Colon (tissue), 2 donors: ENCODE data around the gene NDUFS6.

Source experiments
- FAIRE-seq: peaks from 2 replicates; lab custom pipeline; 2012; peaks lifted over from hg19 to GRCh38; lab: Jason Lieb, UNC
- donor health status: control.
- donor health status: control.

The NDUFS6 gene

GRCh38 chr5:1765880-1766235 lies 35.3 kb upstream of the NDUFS6 start:
- FAIRE-seq: no peak

DNA sequence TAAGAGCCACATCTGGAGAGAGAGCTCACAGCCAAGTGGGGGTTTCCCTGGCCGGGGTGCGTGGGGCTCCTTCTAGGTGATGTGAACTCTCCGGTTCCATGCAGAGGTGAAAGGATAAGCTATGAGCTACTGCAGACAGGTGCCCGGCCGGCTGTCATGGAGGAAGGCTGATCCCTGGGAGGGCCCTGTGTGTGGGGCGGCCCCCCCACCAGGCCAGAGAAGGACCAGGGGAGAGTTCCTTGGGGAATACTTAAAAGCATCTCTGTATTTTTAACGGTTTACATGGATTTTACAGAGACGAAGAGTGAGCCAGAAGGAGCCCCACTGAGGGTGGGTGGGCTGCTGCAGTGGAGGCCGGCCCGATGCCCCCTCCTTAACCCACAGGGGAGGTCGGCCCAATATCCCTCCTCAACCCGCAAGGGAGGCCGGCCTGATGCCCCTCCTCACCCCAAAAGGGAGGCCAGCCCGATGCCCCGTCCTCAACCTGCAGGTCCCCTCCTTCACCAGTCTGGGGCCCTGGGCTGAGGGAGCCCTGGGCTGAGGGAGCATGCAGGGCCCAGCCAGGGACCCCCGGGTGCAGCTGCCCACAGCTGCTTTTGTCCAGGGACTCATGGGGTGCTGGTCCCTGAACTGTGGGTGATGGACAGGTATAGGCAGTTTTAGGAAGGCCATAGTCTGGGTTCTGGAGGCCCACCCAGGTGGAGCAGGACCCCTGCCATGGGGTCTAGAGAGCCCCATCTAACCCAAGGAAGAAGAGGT lies 33.5 kb upstream of the NDUFS6 start:
- FAIRE-seq: no peak

GRCh38 chr5:1768283-1769000 lies 32.8 kb upstream of the NDUFS6 start:
- FAIRE-seq: no peak

DNA sequence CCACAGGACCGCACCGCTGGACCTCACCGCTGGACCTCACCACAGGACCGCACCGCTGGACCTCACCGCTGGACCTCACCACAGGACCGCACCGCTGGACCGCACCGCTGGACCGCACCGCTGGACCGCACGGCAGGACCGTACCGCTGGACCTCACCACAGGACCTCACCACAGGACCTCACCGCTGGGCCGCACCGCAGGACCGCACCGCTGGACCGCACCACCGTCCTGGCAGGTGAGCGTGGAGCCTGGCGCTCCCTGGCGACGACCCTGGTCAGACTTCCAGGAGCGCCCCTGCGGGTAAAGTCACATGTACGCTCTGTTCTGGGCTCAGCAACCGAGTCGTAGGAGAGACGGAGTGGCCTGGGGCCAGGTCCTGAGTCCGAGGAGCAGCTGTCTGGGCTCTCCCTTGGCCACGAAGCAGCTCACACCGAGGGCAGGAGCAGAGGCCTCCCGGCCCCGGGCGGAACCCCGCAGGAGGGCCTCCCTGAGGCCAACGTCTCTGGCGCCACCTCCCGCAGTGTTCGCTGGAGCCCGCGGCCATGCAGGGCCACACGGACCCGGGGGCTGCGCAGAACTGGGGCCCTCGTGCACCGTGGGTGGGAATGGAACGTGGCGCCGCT lies 32.1 kb upstream of the NDUFS6 start:
- FAIRE-seq: no peak

DNA sequence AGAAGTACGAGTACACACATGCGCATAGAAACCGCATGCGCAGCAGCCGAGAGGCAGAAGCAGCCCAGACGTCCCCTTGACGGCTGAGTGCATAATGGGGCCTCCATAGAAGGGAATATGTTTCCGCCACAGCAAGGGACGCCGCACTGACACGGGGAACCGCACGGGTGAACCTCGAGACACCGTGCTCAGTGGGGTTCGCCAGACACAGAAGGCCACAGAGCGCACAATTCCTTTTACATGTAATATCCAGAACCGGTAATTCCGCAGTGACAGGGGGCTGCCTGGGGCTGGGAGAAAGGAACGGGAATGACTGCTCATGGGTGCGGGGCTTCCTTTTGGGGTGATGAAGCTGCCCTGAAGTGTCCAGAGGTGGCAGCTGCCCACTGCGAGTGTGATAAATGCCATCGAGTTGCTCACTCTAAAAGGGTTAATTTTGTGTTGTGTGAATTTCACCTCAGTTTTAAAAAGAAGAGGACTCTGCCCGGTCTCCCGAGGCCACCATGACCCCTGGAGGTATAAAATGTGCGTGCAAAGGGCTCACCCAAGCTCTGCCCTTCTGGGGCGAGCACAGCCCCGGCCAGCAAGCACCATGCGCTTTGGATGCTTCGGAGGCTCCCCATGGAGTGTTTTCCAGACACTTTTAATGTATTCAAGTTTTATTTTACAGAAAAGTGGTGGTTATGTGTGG lies 31.3 kb upstream of the NDUFS6 start:
- no peak for FAIRE-seq

DNA sequence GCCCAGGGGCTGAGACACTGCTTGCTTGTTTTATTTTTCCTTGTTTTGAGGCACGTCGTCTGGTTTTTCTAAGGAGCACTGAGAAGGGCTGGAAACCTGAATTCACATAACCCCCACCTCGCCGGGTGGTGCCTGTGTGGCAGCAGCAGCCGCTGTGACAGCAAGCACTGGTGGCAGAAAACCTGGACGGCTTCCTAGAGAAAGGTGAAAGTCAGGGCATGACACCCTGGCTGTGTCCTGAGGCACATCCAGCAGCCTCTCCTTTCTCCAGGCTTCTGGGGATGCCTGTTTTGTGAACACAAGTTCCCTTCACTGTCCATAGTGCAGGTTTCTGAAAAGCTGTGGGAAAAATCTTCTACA lies 30.8 kb upstream of the NDUFS6 start:
- FAIRE-seq: no peak

DNA sequence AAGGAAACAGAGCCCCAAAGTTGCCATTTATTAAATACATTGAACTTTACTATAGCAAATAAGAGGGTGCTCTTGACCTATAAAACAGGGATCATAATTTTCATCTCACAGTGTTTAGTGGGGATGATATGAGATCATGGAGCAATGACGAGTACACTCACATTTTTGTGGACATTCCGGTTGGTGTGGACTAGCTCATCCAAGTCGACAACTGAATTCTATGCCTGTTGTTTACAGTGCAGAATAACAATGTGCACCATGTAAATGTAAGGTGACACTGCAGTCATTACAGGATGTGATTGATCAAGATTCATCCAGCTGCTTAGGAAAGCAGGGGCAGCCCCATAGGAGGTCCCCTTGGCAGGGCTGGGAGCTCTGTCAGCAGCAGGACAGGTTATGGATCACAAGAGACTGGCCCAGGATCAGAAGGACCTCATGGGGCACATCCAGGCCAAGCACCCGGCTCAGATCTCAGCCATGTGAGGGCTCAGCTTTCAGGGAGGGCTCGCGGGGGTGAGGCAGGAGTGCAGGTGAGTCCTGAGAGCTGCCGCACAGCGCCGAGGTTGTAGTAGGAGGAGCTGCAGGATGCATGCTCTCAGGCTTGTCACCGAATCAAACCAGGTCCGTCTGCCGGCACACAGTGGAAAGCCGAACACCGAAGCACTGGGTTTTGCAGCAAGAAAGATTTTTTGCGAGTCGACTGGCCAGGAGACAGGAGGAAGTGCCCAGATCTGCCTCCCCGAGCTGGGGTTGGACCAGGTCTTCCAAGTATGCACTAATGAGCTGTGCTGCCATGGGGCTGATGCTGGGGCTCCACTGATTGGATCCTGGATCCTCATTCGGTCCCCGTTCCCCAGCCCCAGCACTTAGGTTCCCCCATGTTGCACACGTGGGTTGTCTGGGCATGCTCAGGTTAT lies 29.8 kb upstream of the NDUFS6 start:
- no peak for FAIRE-seq

- no peak for FAIRE-seq
Observed at GRCh38 chr5:1772634-1773033, 28.6 kb upstream of the NDUFS6 start.

GRCh38 chr5:1776831-1777230 lies 24.4 kb upstream of the NDUFS6 start:
- no peak for FAIRE-seq

DNA sequence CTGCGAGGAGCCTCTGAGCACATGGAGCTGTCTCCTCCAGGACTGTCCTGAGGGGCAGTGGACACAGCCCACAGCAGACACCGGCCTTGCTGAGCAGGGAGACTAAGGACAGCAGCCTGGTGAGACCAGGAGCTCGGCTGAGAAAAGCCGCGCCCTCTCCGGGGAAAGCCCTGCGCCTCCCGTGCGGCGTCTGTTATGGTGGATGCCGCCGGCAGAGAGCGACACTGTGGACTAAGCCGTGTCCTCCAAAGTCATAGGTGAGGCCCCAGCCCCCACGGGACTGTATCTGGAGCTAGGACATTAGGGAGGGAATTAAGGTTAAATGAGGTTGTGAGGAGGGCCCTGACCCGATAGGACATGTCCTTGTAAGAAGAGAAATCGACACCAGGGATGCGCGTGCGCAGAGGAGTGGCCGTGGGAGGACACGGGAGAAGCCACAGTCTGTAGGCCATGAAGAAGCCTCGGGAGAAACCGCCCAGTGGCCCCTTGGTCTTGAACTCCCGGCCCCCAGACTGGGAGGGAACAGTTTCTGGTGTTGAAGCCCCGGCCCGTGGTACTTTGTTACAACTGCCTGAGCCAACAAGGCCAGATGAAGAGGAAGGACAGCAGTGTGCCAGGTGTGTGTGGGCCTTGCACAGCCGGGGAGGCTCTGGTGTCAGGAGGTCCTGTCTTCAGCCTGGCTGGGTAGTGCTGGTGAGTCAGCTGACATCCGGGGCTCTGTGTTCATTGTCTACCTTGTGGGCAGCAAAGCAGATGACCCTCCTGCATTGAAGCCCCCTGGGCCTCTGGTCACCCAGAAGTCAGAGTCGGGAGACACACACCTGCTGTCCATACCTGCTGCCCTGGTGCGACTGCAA lies 23.7 kb upstream of the NDUFS6 start:
- no peak for FAIRE-seq

- FAIRE-seq: no peak
Observed at GRCh38 chr5:1778138-1779020, 22.8 kb upstream of the NDUFS6 start.

- FAIRE-seq: no peak
Observed at GRCh38 chr5:1779021-1779680, 22.1 kb upstream of the NDUFS6 start.

DNA sequence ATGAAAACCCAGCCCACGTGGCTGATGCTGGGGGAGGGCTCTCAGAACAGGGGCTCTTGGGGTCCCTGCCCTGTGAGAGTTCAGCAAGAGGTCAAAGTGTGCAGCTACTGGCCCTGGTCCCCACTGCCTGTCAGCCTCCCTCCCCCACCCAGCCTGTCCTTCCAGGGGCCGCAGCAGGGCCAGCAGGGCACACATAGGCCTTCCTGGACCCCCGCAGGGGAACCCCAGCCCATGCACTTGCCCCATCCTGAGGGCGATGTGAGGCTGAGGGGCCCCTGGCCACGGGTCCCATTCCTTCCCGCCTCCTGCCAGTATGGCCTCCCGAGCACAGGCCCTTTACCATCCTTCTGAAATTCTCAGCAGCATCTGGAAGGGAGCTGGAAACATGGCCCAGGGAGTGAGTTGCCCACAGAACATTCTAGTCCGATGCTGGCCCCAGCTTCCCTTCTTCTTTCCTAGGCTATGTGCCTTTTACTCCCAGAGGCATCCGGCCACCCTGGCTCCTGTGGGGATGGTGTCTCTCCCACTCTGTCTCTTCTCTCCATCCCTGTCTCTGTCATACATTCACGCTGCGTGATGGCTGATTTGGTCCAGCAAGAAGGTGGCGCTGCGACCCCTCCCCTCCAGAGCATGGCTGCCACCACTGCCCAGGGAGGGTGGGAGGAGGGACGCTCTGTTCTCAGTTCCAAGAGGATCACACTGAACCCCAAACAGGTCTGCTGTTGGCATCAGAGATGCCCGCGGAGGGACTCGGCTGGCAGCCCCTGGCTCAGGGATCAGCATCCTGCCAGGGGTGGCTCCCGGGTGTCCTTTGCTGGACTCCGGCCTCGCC lies 21.2 kb upstream of the NDUFS6 start:
- FAIRE-seq: no peak

DNA sequence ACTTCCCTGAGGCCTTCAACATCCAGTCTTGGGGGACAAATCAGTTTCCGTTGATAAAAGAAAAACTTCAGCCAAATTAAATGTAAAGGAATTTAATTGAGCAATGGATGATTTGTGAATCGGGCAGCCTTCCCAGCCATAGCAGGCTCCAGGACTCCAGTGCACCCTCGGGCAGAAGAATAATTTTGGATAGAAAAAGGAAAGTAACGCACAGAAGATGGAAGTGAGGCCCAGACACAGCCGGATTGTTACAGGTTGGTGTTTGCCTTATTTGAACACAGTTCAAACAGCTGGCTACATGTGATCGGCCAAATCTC lies 20.6 kb upstream of the NDUFS6 start:
- no peak for FAIRE-seq

GRCh38 chr5:1781107-1781506 lies 20.1 kb upstream of the NDUFS6 start:
- FAIRE-seq: no peak

DNA sequence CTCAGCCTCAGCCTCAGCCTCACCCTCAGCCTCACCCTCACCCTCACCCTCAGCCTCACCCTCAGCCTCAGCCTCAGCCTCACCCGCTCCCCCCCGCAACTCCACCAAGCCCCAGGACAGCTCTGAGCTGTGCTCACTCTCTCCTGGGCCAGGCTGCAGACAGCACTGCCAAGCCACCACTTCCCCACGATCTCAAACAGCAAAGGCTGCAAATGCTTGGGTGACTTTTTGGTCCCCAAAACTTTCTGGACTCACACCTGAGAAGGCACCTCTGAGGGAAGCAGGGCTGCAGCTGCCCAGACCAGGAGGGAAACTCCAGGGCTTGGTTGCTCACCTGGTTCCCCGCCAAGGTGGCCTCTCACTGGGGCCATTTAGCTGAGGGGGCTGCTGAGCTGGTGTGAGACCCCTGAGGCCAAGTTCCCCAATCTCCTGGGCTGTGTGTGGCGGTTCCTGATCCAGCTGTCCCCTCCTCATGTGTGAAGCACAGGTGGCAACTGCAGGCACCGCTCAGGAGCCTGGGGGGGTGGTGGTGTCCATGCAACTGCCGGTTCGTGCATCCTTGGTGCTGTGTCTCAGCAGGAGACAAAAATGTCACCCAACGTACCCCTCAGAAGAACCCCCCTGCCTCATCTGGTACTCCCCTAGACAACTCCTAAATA lies 19.4 kb upstream of the NDUFS6 start:
- no peak for FAIRE-seq

- no peak for FAIRE-seq
Observed at GRCh38 chr5:1782385-1783215, 18.6 kb upstream of the NDUFS6 start.
